ENCODE data around the gene CCDC91. TPM values are rescaled to one million over a fixed set of nuclear protein-coding genes. Genes with fewer than 3 reads are reported as not detected.

Gene CCDC91
- total RNA-seq, 1 experiment from 2014 or later = 26.8 TPM

DNA sequence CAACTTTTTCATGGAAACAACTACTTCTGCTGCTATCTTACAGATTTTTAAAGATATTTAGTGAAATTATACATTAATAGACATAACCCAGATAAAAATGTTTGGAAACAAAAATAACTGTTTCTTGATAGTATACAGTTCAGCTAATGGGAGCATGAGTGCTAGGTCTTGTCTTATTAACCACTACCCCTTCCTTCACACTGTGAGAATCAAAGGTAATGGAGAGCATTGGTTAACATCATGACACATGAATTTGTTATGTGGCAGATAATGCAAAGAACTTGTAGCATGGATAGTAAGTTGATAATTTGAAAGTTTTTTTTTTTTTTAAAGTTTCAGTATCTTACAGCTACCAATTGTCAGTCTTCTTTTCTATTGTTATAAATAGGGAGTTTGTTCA, 44.2 kb downstream of the CCDC91 start:
- BruUV-seq (replicated peaks) = no TSS peak
- CTCF ChIA-PET = no interaction called here
- intact Hi-C loops (cut with micrococcal nuclease; ENCODE audit: unreplicated experiment) = no loop called here
- no peak overlapping the region for H3K4me3 ChIP-seq (ENCODE audit: low read depth, low read length, poor library complexity, severe bottlenecking)
- POLR2A ChIA-PET (ENCODE audit: low non-redundant PET) = no interaction called here
- H3K9me3 ChIP-seq (ENCODE audit: low read depth, low read length, poor library complexity, severe bottlenecking) = no peaks in the 10 kb centered on the region
- no peak for DNase-seq (ENCODE audit: low spot score)
- H3K4me1 ChIP-seq (ENCODE audit: insufficient read depth, low read length, poor library complexity, severe bottlenecking) = no peaks in the 10 kb centered on the region
- TF ChIP-seq, protein P1, sequence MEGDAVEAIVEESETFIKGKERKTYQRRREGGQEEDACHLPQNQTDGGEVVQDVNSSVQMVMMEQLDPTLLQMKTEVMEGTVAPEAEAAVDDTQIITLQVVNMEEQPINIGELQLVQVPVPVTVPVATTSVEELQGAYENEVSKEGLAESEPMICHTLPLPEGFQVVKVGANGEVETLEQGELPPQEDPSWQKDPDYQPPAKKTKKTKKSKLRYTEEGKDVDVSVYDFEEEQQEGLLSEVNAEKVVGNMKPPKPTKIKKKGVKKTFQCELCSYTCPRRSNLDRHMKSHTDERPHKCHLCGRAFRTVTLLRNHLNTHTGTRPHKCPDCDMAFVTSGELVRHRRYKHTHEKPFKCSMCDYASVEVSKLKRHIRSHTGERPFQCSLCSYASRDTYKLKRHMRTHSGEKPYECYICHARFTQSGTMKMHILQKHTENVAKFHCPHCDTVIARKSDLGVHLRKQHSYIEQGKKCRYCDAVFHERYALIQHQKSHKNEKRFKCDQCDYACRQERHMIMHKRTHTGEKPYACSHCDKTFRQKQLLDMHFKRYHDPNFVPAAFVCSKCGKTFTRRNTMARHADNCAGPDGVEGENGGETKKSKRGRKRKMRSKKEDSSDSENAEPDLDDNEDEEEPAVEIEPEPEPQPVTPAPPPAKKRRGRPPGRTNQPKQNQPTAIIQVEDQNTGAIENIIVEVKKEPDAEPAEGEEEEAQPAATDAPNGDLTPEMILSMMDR (conservative IDR thresholded peaks at IDR 0.05; ENCODE audit: low read depth, low read length) = no peak
- no peak for TF ChIP-seq EZH2 (IDR thresholded peaks at IDR 0.05; ENCODE audit: borderline replicate concordance, low read depth, low read length, poor library complexity, severe bottlenecking)
- no peaks in the 10 kb centered on the region for H3K27me3 ChIP-seq (replicated peaks; ENCODE audit: insufficient read depth, low read depth, low read length, poor library complexity)
- no peaks in the 10 kb centered on the region for H3K36me3 ChIP-seq (ENCODE audit: insufficient read depth, low read length, poor library complexity, severe bottlenecking)
- no peak overlapping the region for H3K27ac ChIP-seq (ENCODE audit: low read depth, low read length, poor library complexity, severe bottlenecking)

DNA sequence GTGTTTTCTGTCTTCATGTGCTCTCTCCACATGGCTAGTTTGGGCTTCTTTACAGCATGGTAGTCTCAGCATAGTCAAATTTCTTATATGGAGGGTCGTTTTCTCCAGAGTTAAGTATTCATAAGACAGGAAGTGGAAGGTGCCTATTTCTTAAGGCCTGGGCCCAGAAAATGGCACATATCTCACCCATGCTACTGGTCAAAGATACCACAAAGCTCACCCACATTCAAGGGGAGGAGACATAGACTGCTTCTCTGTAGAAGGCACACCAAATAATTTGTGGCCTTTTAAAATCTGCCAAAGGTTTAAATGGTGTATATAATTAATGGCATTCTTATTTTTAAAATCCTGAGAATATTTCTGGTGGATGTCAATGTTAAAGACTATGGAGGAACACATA, 44.8 kb downstream of the CCDC91 start:
- POLR2A ChIA-PET (ENCODE audit: low non-redundant PET) = no interaction called here
- BruUV-seq (replicated peaks) = no TSS peak

DNA sequence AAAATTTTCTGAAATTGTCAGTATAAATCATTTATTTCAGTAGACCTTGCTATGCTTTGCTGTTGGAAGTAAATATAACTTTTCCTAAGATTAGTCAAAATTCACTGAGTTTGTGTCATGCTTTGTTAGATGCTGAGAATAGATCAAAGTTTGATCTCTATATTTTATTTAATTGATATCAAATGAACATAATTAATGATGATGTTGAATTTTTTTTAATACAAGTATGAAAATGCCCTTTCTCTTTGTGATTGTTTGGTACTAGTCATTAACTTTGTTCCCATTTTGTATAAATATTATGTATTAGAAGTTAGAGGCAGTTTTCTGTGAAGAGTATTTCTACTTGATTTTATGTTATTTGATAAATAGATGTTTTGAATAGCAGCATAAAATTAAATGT, 45.7 kb downstream of the CCDC91 start:
- CTCF ChIA-PET = interaction anchor here (0.6 kb wide), 1 partner anchor 266 kb away, joined by 3 read pairs; no protein-coding TSS in a partner anchor

More for the DNA sequence above, 44.8 kb downstream of the CCDC91 start:
- DNase-seq (ENCODE audit: low spot score) = no peak
- no peaks in the 10 kb centered on the region for H3K36me3 ChIP-seq (ENCODE audit: insufficient read depth, low read length, poor library complexity, severe bottlenecking)
- no peaks in the 10 kb centered on the region for H3K27me3 ChIP-seq (replicated peaks; ENCODE audit: insufficient read depth, low read depth, low read length, poor library complexity)
- H3K4me3 ChIP-seq (ENCODE audit: low read depth, low read length, poor library complexity, severe bottlenecking) = no peak overlapping the region
- no peaks in the 10 kb centered on the region for H3K9me3 ChIP-seq (ENCODE audit: low read depth, low read length, poor library complexity, severe bottlenecking)
- no peaks in the 10 kb centered on the region for H3K4me1 ChIP-seq (ENCODE audit: insufficient read depth, low read length, poor library complexity, severe bottlenecking)
- TF ChIP-seq, protein P1 (conservative IDR thresholded peaks at IDR 0.05; ENCODE audit: low read depth, low read length) = no peak
- no peak for TF ChIP-seq EZH2 (IDR thresholded peaks at IDR 0.05; ENCODE audit: borderline replicate concordance, low read depth, low read length, poor library complexity, severe bottlenecking)
- CTCF ChIA-PET = no interaction called here
- no peak overlapping the region for H3K27ac ChIP-seq (ENCODE audit: low read depth, low read length, poor library complexity, severe bottlenecking)
- intact Hi-C loops (cut with micrococcal nuclease; ENCODE audit: unreplicated experiment) = no loop called here

More for the DNA sequence above, 45.7 kb downstream of the CCDC91 start:
- Histone ChIP-seq H3K4me1 (ENCODE audit: insufficient read depth, low read length, poor library complexity, severe bottlenecking) (no peaks in the 10 kb centered on the region), H3K27ac (ENCODE audit: low read depth, low read length, poor library complexity, severe bottlenecking) (no peak overlapping the region), H3K27me3 (replicated peaks; ENCODE audit: insufficient read depth, low read depth, low read length, poor library complexity) (no peaks in the 10 kb centered on the region), H3K36me3 (ENCODE audit: insufficient read depth, low read length, poor library complexity, severe bottlenecking) (no peaks in the 10 kb centered on the region), H3K4me3 (ENCODE audit: low read depth, low read length, poor library complexity, severe bottlenecking) (no peak overlapping the region), H3K9me3 (ENCODE audit: low read depth, low read length, poor library complexity, severe bottlenecking) (no peaks in the 10 kb centered on the region)
- DNase-seq (ENCODE audit: low spot score) = no peak
- POLR2A ChIA-PET (ENCODE audit: low non-redundant PET) = interaction anchor here (0.6 kb wide), 1 partner anchor 760 kb away, joined by 3 read pairs; no protein-coding TSS in a partner anchor
- intact Hi-C loops (cut with micrococcal nuclease; ENCODE audit: unreplicated experiment) = no loop called here
- BruUV-seq (replicated peaks) = no TSS peak
- TF ChIP-seq EZH2 (IDR thresholded peaks at IDR 0.05; ENCODE audit: borderline replicate concordance, low read depth, low read length, poor library complexity, severe bottlenecking) = no peak
- TF ChIP-seq, protein P1 (conservative IDR thresholded peaks at IDR 0.05; ENCODE audit: low read depth, low read length) = no peak

Data from A673 (cell line).